KBM-7 (cell line): ENCODE results near the gene VGLL2.
"Not testable (repeated sequence)": the region's sequence is repeated elsewhere in the genome, so short reads cannot be mapped to it uniquely, and the experiment has no call there.

ENCODE experiments used
- DNase-seq: peaks from one replicate; pipeline ENCODE4 v3.0.0-alpha.2; 2015
- in situ Hi-C: fragments of 300-500 bp; cut with MboI; formaldehyde crosslinking; loops from 2 replicates; pipeline ENCODE4 v1.14.3; 2020; ENCODE audit warnings: low sequenced_read_pairs, low pct_unique_long_range_greater_than_20kb, mixed read lengths

VGLL2 gene, protein sequence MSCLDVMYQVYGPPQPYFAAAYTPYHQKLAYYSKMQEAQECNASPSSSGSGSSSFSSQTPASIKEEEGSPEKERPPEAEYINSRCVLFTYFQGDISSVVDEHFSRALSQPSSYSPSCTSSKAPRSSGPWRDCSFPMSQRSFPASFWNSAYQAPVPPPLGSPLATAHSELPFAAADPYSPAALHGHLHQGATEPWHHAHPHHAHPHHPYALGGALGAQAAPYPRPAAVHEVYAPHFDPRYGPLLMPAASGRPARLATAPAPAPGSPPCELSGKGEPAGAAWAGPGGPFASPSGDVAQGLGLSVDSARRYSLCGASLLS

DNA sequence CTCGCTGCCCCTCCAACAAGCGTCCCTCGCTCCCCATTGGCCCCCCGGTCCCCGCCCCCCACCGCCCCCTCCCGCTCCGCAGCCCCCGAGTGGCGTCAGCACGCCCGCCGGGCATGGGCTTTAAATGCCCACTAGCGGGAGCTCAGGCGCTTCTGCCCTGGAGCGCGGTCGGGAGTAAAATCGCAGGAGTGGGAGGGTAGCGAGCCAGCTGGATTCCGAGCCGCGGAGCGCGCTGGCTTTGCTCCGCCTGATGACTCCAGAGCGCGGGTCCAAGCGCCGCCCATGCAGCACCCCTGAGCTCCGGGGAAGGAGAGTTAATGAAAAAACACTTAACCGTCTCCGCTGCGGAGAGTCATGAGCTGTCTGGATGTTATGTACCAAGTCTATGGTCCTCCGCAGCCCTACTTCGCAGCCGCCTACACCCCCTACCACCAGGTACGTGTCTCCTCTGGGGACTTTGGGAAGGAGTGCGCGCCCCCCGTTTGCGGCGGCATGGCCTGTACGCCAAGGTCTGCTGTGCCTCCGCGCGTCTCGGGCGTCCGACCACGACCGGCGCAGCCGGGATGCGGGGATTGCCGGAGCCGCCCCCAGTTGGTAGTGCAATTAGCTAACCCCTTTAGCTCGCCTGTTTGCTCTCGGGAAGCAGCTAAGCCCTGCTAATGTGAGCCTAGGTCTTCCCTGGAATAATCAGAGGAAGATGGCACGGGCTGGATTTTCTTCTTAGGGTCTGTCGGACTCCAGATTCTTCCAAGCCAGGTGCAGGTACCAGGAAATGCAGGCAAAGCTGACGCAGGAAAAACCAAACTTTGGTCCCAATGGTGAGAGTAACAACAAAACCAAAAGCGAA is at the start of gene VGLL2:
VGLL2 (plus strand) TSS at position 149 of the 847 bp plus-strand sequence; CDS start at position 355, 206 bp downstream.
- in situ Hi-C loops: no loop called here
- peak; percentile 48 for DNase-seq

DNA sequence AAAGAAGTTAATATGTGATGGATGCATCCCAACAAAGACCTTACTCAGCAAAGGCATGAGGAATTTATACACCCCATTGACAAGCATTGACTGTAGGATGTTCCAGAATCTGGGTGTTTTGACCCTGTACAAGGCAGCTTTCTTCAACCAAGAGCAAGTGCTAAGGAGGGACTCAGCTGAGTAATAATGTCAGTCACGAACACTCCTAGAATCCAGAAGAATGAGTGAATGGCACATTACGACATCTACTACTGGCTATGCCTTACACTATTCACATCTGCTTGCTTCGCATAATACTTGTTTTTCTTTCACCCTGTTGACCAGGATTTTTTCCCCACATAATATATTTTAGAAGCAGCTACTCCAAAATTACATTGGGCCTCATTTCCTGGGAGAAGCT is 42.5 kb upstream of the VGLL2 start:
- in situ Hi-C loops: no loop called here
- no peak for DNase-seq

DNA sequence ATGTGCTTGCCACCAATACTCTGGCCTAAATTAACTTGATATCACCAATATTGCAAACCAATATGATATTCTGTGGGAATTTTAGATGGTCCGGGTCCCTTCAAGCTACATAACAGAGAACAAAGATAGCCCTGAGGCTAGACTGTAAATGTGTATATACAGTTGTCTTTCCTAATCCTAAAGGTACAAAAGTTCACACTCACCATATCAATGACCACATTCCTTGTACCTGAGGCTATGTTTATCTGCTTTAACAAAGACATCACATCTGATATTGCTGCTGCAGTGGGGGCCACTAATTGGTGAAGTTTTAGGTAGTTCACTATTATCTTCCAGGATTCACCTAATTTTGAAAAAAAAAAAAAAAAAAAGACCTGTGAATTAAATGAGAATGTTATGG is 38.6 kb upstream of the VGLL2 start:
- in situ Hi-C loops: no loop called here
- no peak for DNase-seq

DNA sequence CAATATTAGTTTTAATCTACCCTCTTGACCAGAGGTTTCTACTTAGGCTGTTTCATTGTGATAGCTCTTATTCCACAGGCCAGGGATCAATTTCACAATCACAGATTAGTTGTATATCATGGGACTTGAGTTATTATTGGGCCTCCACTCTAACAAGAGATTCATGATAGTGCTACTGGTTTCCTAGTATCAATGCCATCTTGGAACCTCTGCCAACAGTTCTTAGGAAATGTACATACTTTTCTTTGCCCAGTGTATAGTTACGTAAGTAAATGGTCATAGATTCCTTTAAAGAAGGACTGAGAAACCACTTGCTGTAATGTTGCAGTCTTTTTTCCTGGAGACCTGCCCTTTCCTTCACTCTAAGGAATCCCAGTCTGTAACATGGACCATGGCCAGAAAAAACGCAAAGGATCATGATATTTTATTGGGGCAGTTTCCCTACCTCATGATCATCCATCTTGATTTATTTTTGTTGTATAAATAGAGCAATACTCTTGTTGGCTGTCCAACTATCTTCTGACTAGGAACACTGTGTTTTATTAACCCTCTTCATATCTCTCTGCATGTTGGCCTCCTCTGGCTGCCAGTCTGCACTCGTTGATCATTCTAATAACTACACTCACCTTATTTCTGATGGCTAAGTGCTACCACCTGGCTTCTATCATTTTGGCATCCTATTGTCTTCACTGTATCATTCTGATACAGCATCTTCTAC is 38.0 kb upstream of the VGLL2 start:
- in situ Hi-C loops: no loop called here
- DNase-seq: no peak

GRCh38 chr6:117228202-117228601 is 37.2 kb upstream of the VGLL2 start:
- in situ Hi-C loops: no loop called here
- no peak for DNase-seq

DNA sequence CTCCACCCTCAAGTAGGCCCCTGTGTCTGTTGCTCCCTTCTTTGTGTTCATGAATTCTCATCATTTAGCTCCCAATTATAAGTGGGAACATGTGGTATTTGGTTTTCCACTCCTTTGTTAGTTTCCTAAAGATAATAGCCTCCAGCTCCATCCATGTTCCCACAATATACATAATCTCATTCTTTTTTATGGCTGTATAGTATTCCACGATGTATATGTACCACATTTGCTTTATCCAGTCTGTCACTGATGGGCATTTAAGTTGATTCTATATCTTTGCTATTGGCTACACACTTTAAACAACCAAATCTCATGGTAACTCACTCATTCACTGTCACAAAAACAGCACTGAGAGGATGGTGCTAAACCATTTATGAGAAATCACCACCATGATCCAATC is 35.5 kb upstream of the VGLL2 start:
- in situ Hi-C loops: no loop called here
- DNase-seq: no peak

GRCh38 chr6:117231466-117231865 is 33.9 kb upstream of the VGLL2 start:
- in situ Hi-C loops: no loop called here
- DNase-seq: no peak

DNA sequence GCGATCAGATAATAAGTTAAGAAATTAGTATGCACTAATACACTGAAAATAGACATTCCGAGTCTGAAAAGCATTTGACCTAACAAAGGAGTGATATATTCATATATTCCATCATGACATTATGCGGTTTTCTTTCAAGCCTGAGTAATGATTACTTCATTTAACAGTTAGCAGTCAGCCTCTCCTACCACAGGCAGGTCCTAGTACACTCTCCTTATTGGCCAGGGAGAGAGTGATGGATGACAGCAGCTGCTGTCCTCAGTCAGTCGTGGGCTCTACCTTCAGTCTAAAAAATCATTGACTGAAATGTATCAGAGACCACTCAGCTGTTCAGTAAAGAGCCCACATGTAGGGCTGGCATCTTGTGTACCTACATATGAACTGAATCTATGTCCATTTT is 33.2 kb upstream of the VGLL2 start:
- in situ Hi-C loops: no loop called here
- no peak for DNase-seq

DNA sequence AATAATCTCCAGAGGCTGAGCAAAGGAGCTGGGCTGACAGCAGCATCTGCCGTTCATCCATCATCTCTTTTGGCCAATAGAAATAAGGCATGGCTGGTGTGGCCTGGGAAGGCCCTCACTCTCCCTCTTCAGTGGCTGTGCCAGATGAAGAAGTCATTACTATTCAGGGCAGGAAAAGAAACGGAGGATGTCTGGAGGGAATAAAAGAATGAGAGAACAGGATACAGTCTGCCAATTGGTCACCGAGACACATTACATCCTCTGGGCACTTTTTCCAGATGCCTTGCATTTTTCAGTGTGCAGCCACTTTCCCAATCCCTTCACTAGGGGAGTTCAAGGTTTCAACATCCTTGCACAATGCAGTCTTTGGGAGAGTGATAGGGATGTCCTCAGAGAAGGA is 32.2 kb upstream of the VGLL2 start:
- no peak for DNase-seq
- in situ Hi-C loops: no loop called here

DNA sequence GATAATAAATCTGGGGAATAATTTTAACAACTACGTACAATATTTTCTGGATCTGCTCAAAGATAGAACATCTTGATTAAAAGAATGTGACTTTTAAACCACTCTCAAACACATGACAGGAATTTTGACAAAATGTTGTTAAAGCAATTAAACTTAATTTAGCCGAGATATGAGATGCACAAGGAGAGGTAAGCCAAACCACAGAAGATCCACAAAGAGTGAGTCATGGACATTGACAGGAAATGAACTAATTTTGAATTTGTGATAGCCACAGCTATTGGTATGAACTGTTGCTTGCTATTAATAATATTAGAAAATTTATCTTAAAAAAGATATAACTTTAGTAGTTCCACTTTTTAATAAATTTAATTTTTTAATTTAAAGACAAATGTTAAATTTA is 27.8 kb upstream of the VGLL2 start:
- in situ Hi-C loops: no loop called here

GRCh38 chr6:117244571-117244970 is 20.8 kb upstream of the VGLL2 start:
- in situ Hi-C loops, DNase-seq: not testable (repeated sequence)

More for the DNA sequence above, 27.8 kb upstream of the VGLL2 start:
- DNase-seq: no peak

- in situ Hi-C loops: not testable (repeated sequence)
Observed at GRCh38 chr6:117244979-117245378, 20.4 kb upstream of the VGLL2 start.

GRCh38 chr6:117253785-117254184 is 11.6 kb upstream of the VGLL2 start:
- in situ Hi-C loops: no loop called here
- DNase-seq: no peak

More at GRCh38 chr6:117244979-117245378, 20.4 kb upstream of the VGLL2 start:
- not testable (repeated sequence) for DNase-seq

DNA sequence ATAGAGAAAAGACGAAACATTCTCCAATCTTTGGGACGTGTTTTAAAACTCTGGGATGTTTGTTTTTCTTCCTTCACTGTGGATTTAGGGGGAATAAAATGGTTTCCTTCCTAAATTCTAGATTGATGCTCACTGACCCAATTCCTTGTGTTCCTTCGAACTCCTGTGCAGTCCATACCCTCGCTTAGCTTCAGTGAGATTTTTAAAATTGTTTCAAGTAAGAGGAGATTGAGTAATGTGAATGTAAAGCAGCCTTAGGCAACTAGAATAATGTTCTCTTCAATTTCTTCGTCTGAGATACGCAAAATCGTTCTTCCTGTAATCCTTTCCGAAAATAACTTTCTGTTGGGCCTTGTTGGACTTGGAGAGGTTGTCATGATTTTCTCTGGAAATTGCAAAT is 2.6 kb upstream of the VGLL2 start:
- no peak for DNase-seq
- in situ Hi-C loops: no loop called here

DNA sequence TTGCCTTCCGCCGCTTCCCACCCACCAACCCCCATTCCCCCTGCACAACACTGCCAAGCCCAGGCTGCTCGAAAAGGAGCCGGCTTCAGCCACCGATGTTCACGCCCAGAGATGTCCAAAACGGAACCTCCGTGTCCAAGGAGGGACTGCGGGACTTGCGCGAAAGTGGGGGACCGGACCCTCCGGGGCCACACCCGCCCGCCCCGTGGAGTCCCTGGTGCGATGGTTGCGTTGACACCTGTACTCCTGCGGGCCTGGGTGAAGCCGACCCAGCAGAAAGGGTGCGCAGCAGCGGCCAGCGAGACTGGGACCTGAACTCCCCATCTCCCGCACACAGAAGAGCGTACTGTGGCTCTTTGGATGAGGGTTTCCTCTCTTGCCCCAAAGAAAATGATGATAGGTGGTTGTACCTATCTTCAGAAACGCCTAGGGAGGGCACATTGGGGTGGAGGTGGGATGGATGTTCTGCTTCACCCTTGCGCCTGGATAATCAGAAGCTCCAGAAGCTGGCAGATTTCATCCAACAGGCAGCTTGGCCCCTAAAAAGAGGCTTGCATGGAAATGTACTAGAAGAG is 1.9 kb upstream of the VGLL2 start:
- no peak for DNase-seq
- in situ Hi-C loops: no loop called here

DNA sequence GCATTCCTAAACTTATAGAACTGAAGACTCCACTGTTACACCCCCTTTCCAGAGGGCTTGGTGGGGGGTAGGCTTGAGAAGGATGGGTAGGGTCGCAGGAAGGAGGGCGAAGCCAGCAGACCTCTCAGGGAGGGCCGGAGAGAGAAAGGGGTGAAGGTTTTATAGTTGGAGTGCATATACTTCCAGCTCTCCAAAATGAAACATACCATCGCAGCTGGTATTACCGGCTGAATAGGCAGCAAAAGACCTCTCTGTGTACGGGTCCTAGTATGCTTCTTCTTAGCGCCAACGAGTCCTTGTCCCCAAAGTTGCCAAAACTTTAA is 1.0 kb upstream of the VGLL2 start:
- no peak for DNase-seq
- in situ Hi-C loops: no loop called here

- peak; percentile 27 for DNase-seq
- in situ Hi-C loops: no loop called here
Observed at GRCh38 chr6:117264692-117265409, 507 bp upstream of the VGLL2 start.

GRCh38 chr6:117266257-117267053 is 1.1 kb downstream of the VGLL2 start:
- DNase-seq: no peak
- in situ Hi-C loops: no loop called here
